Gastrocnemius medialis (tissue), 4 donors: ENCODE data around the gene THSD7A. TPM values are rescaled to one million over a fixed set of nuclear protein-coding genes. Genes with fewer than 3 reads are reported as not detected.

ENCODE experiments used
- ATAC-seq, 2 donors: fragments of 150-250 bp; one replicate each; pipeline ENCODE4 v1.9.1; 2016
- DNase-seq, 2 donors: peaks; one replicate each; pipeline ENCODE4 v3.0.0-alpha.2; 2019
- H3K27ac ChIP-seq, 4 donors: fragments of 200-600 bp; sonication (generic); 1 replicate in 1 of 4; 2 replicates in 3 of 4; pipeline ENCODE4 v1.5.1; 2016 to 2018; ENCODE audit warnings: mild to moderate bottlenecking in 2 of 4, moderate library complexity in 1 of 4
- H3K27me3 ChIP-seq, 3 donors: fragments of 200-600 bp; sonication (generic) in 2 of 3; 1 replicate in 1 of 3; 2 replicates in 2 of 3; pipeline versions ENCODE4 v1.5.1 to v1.6.0; 2016 to 2019; ENCODE audit warnings: mild to moderate bottlenecking in 1 of 3, moderate library complexity in 1 of 3
- H3K36me3 ChIP-seq, 2 donors: fragments of 200-600 bp; sonication (generic) in 1 of 2; one replicate each; pipeline ENCODE4 v1.5.1; 2017 to 2018
- H3K4me1 ChIP-seq, 2 donors: fragments of 200-600 bp; sonication (generic) in 1 of 2; one replicate each; pipeline ENCODE4 v1.5.1; 2016 to 2017; ENCODE audit warnings: mild to moderate bottlenecking in 2 of 2
- H3K4me3 ChIP-seq, 4 donors: fragments of 200-600 bp; sonication (generic) in 3 of 4; 1 replicate in 1 of 4; 2 replicates in 3 of 4; pipeline ENCODE4 v1.5.1; 2016 to 2019; ENCODE audit warnings: mild to moderate bottlenecking in 2 of 4
- H3K9me3 ChIP-seq, 3 donors: fragments of 200-600 bp; sonication (generic) in 2 of 3; 1 replicate in 1 of 3; 2 replicates in 2 of 3; pipeline ENCODE4 v1.5.1; 2016 to 2019
- POLR2A ChIP-seq, 2 donors: fragments of 450-650 bp; IDR thresholded peaks; one replicate each; pipeline ENCODE4 v1.6.1; 2017; ENCODE audit warnings: antibody characterized with exemption in 2 of 2, mild to moderate bottlenecking in 2 of 2, moderate library complexity in 2 of 2
- in situ Hi-C, 4 donors: fragments of 200-750 bp; cut with MboI; loops; one replicate each; pipeline versions ENCODE4 v1.15.0 to v1.8.0; 2017; ENCODE audit warnings: low sequenced_read_pairs in 4 of 4
- intact Hi-C: fragments of 100-400 bp; cut with DNase I; formaldehyde crosslinking; loops from one replicate; pipeline ENCODE4 v1.15.1; 2023; ENCODE audit warnings: low total_unique reads
- total RNA-seq, 4 donors: library from RNA; depleted of rRNA; stranded (reverse); fragments of >200 nt; gene quantifications; one replicate each; pipeline versions ENCODE4 v1.1.0 to v1.2.3, GENCODE V29; 2016
- TF ChIP-seq, protein P1 (sequence below), 5 experiments: fragments of 450-650 bp in 3 of 5; fragments of 200-600 bp in 2 of 5; sonication (generic) in 2 of 5; IDR thresholded peaks in 4 of 5; conservative IDR thresholded peaks in 1 of 5; 1 replicate in 4 of 5; 2 replicates in 1 of 5; pipeline ENCODE4 v1.5.1; 2016 to 2019; ENCODE audit warnings: antibody characterized with exemption in 5 of 5, mild to moderate bottlenecking in 3 of 5, moderate library complexity in 3 of 5

Gene THSD7A
- total RNA-seq, 4 donors from 2014 or later, result 0.36 to 0.78 (median 0.66) TPM

GRCh38 chr7:11413901-11414300, 418.1 kb downstream of the THSD7A start:
- intact Hi-C loops (no loop called here), in situ Hi-C loops (loop anchor here in 1 of 4 donors (25.0 kb wide), 1 partner anchor 1073 kb away; no protein-coding TSS in a partner anchor)
- H3K36me3 ChIP-seq, result no peaks in the 10 kb centered on the region
- H3K4me1 ChIP-seq, result no peaks in the 10 kb centered on the region
- no peak for ATAC-seq
- no peaks in the 10 kb centered on the region for H3K27me3 ChIP-seq
- DNase-seq, result no peak
- H3K9me3 ChIP-seq, result no peaks in the 10 kb centered on the region
- no peak overlapping the region for H3K4me3 ChIP-seq
- no peak for TF ChIP-seq POLR2A (IDR thresholded peaks at IDR 0.05)
- TF ChIP-seq, protein P1, sequence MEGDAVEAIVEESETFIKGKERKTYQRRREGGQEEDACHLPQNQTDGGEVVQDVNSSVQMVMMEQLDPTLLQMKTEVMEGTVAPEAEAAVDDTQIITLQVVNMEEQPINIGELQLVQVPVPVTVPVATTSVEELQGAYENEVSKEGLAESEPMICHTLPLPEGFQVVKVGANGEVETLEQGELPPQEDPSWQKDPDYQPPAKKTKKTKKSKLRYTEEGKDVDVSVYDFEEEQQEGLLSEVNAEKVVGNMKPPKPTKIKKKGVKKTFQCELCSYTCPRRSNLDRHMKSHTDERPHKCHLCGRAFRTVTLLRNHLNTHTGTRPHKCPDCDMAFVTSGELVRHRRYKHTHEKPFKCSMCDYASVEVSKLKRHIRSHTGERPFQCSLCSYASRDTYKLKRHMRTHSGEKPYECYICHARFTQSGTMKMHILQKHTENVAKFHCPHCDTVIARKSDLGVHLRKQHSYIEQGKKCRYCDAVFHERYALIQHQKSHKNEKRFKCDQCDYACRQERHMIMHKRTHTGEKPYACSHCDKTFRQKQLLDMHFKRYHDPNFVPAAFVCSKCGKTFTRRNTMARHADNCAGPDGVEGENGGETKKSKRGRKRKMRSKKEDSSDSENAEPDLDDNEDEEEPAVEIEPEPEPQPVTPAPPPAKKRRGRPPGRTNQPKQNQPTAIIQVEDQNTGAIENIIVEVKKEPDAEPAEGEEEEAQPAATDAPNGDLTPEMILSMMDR (IDR thresholded peaks at IDR 0.05 in 4 of 5, conservative IDR thresholded peaks at IDR 0.05 in 1 of 5), result no peak
- H3K27ac ChIP-seq, result no peak overlapping the region

DNA sequence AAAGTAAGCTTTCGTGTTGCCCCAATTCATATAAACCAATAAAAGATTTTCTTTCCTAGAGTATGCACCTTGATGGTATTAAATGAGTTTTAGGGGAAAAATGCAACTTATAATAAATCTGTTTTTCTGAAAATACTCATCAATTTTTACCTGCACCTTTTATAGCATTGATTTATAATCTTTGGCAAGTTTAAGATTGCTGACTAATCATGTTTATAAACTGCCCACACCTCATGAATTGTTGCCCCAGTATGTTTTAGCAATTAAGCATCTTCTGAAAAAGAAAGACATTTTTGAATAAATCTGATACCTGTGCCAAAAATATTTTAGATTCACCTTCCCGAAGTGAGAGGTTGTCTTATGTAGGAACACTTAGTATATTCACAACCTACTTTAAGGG, 420.0 kb downstream of the THSD7A start:
- Histone ChIP-seq H3K27ac (no peak overlapping the region), H3K27me3 (no peaks in the 10 kb centered on the region), H3K36me3 (no peaks in the 10 kb centered on the region), H3K4me3 (no peak overlapping the region), H3K4me1 (no peaks in the 10 kb centered on the region), H3K9me3 (no peaks in the 10 kb centered on the region)
- TF ChIP-seq, protein P1 (IDR thresholded peaks at IDR 0.05 in 4 of 5, conservative IDR thresholded peaks at IDR 0.05 in 1 of 5), result no peak
- no peak for TF ChIP-seq POLR2A (IDR thresholded peaks at IDR 0.05)
- DNase-seq, result no peak
- in situ Hi-C loops (loop anchor here in 1 of 4 donors (25.0 kb wide), 1 partner anchor 1075 kb away; no protein-coding TSS in a partner anchor), intact Hi-C loops (no loop called here)
- no peak for ATAC-seq

- ATAC-seq, result no peak
- no peaks in the 10 kb centered on the region for H3K4me1 ChIP-seq
- TF ChIP-seq POLR2A (IDR thresholded peaks at IDR 0.05), result no peak
- TF ChIP-seq, protein P1 (IDR thresholded peaks at IDR 0.05 in 4 of 5, conservative IDR thresholded peaks at IDR 0.05 in 1 of 5), result no peak
- no peaks in the 10 kb centered on the region for H3K36me3 ChIP-seq
- DNase-seq, result no peak
- H3K27ac ChIP-seq, result no peak overlapping the region
- intact Hi-C loops (no loop called here), in situ Hi-C loops (loop anchor here in 1 of 4 donors (25.0 kb wide), 1 partner anchor 1076 kb away; no protein-coding TSS in a partner anchor)
- H3K9me3 ChIP-seq, result no peaks in the 10 kb centered on the region
- no peak overlapping the region for H3K4me3 ChIP-seq
- no peaks in the 10 kb centered on the region for H3K27me3 ChIP-seq
These were observed 421.0 kb downstream of the THSD7A start for GRCh38 chr7:11410656-11411644.

DNA sequence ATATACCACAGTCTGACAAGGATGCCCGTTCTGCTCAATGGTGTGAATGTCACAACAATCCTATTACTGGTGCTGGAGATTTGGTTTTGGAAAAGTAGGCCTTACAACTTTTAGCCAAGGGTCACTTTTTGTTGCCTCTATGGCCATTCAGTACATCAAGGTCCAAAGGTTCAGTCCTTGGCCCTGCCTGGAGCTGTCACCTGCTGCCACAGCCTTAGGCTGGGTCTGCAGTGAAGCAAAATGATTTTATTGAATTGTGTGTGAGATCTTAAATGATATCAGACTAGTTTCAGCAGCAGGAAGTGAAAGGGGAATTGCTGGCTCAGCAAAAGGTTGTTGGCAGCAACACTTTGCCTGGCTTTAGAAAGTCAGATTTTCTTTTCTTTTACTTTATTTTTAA, 427.6 kb downstream of the THSD7A start:
- Histone ChIP-seq H3K36me3 (no peaks in the 10 kb centered on the region), H3K4me3 (no peak overlapping the region), H3K27ac (no peak overlapping the region), H3K9me3 (no peaks in the 10 kb centered on the region), H3K4me1 (no peaks in the 10 kb centered on the region), H3K27me3 (no peaks in the 10 kb centered on the region)
- DNase-seq (no peak), ATAC-seq (no peak)
- in situ Hi-C loops, result loop anchor here in 1 of 4 donors (25.0 kb wide), 1 partner anchor 1083 kb away; no protein-coding TSS in a partner anchor
- no peak for TF ChIP-seq POLR2A (IDR thresholded peaks at IDR 0.05)
- intact Hi-C loops, result no loop called here

DNA sequence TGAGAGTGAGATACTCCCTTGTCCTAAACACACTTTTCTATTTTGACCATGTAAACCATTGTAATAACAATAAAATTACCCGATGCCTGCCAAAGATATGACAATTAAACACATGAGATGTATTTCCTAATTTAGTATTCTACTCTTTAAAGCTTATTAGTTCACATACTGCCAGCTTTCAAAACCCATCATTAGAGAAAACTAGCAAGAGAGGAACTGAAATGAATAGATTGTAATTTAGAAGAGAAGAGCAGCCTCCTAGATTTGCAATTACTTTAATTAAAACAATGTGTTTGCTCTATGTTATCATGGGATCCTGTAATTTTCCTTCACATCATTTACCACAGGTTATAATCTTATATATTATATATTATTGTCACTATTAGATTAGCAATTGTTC, 428.2 kb downstream of the THSD7A start:
- Histone ChIP-seq H3K36me3 (no peaks in the 10 kb centered on the region), H3K27me3 (no peaks in the 10 kb centered on the region), H3K27ac (no peak overlapping the region), H3K9me3 (no peaks in the 10 kb centered on the region), H3K4me3 (no peak overlapping the region), H3K4me1 (no peaks in the 10 kb centered on the region)
- in situ Hi-C loops (loop anchor here in 1 of 4 donors (25.0 kb wide), 1 partner anchor 1084 kb away; no protein-coding TSS in a partner anchor), intact Hi-C loops (no loop called here)
- TF ChIP-seq POLR2A (IDR thresholded peaks at IDR 0.05), result no peak
- TF ChIP-seq, protein P1 (IDR thresholded peaks at IDR 0.05 in 4 of 5, conservative IDR thresholded peaks at IDR 0.05 in 1 of 5), result no peak
- ATAC-seq (no peak), DNase-seq (no peak)
